ENCODE data around the gene ARSB. TPM values are rescaled to one million over a fixed set of nuclear protein-coding genes. Genes with fewer than 3 reads are reported as not detected.
A peak's percentile ranks its signal among the peaks of the same experiment; 100 is the strongest.

ARSB gene
- total and polyA plus RNA-seq, 2 donors (not counting 1 experiment from before 2014, with no cell fraction given), result 4.6 to 9.8 TPM

- no peak overlapping the region for H3K4me2 ChIP-seq (replicated peaks; ENCODE audit: low read depth, low read length, poor library complexity, severe bottlenecking)
- no peak overlapping the region for H3K9ac ChIP-seq (ENCODE audit: low read length)
- 0% methylated on average over 1 of the region's 1 CpG for WGBS (ENCODE audit: insufficient coverage)
- peaks cover 0 to 17% of the 10 kb centered on the region in 2 experiments for H3K36me3 ChIP-seq (replicated peaks in 1 of 2; ENCODE audit: control extremely low read depth in 1 of 2, control insufficient read depth in 1 of 2, extremely low read depth in 1 of 2, insufficient read depth in 2 of 2, low read length in 1 of 2)
- peaks cover under 1 to 6% of the 10 kb centered on the region in 2 donors for H3K4me1 ChIP-seq (ENCODE audit: control insufficient read depth in 2 of 2, insufficient read depth in 2 of 2, low read length in 2 of 2)
- no peak overlapping the region for H2AFZ ChIP-seq (ENCODE audit: insufficient read depth, low read depth, low read length, poor library complexity, severe bottlenecking)
- H3K27me3 ChIP-seq (replicated peaks in 1 of 4; ENCODE audit: control extremely low read depth in 1 of 4, control insufficient read depth in 3 of 4, insufficient read depth in 4 of 4, low read length in 3 of 4), result no peaks in the 10 kb centered on the region
- H3K27ac ChIP-seq (ENCODE audit: low read length in 2 of 2), result no peak overlapping the region
- DNase-seq, result no peak
- Mint-ChIP-seq H3K9me3 (ENCODE audit: insufficient read depth) (peaks cover 5% of the 10 kb centered on the region), H3K27ac (peak overlapping the region; percentile 67), H3K4me3 (no peak overlapping the region), H3K27me3 (no peaks in the 10 kb centered on the region), H3K4me1 (peaks cover 13% of the 10 kb centered on the region)
- intact Hi-C loops (cut with micrococcal nuclease), result no loop called here
- TF ChIP-seq EZH2 (IDR thresholded peaks at IDR 0.05; ENCODE audit: borderline replicate concordance, insufficient read depth, low read depth, low read length, poor library complexity, severe bottlenecking) (no peak), CTCF (IDR thresholded peaks at IDR 0.05) (no peak)
- ATAC-seq (ENCODE audit: low read depth), result no peak
- ChIA-PET CTCF (interaction anchor here (0.6 kb wide), 1 partner anchor 786 kb away, joined by 3 read pairs; no protein-coding TSS in a partner anchor), POLR2A (no interaction called here)
- H4K20me1 ChIP-seq (ENCODE audit: control insufficient read depth, insufficient read depth, low read length, poor library complexity, severe bottlenecking), result no peaks in the 10 kb centered on the region
- no peak overlapping the region for H3K4me3 ChIP-seq (ENCODE audit: control extremely low read depth in 1 of 5, extremely low read depth in 1 of 5, insufficient read depth in 1 of 5, low read depth in 2 of 5, low read length in 4 of 5)
- no peaks in the 10 kb centered on the region for H3K9me3 ChIP-seq (ENCODE audit: control extremely low read depth in 1 of 3, control insufficient read depth in 2 of 3, insufficient read depth in 1 of 3, low read length in 2 of 3)
- no peaks in the 10 kb centered on the region for H3K79me2 ChIP-seq (ENCODE audit: control insufficient read depth, insufficient read depth, low read length)
Measured at GRCh38 chr5:78782728-78783127, 202.4 kb downstream of the ARSB start.

- ATAC-seq (ENCODE audit: low read depth) (no peak), DNase-seq (no peak)
- H4K20me1 ChIP-seq (ENCODE audit: control insufficient read depth, insufficient read depth, low read length, poor library complexity, severe bottlenecking), result no peaks in the 10 kb centered on the region
- ChIA-PET CTCF (interaction anchor here (0.6 kb wide), 1 partner anchor 785 kb away, joined by 3 read pairs; no protein-coding TSS in a partner anchor), POLR2A (no interaction called here)
- H3K27ac Mint-ChIP-seq, result no peak overlapping the region
- H3K4me2 ChIP-seq (replicated peaks; ENCODE audit: low read depth, low read length, poor library complexity, severe bottlenecking), result no peak overlapping the region
- H3K4me1 ChIP-seq (ENCODE audit: control insufficient read depth in 2 of 2, insufficient read depth in 2 of 2, low read length in 2 of 2), result peaks cover 0 to 6% of the 10 kb centered on the region in 2 donors
- H3K9ac ChIP-seq (ENCODE audit: low read length), result no peak overlapping the region
- no peak for TF ChIP-seq EZH2 (IDR thresholded peaks at IDR 0.05; ENCODE audit: borderline replicate concordance, insufficient read depth, low read depth, low read length, poor library complexity, severe bottlenecking)
- no peak for TF ChIP-seq CTCF (IDR thresholded peaks at IDR 0.05)
- H3K27ac ChIP-seq (ENCODE audit: low read length in 2 of 2), result no peak overlapping the region
- H3K9me3 Mint-ChIP-seq (ENCODE audit: insufficient read depth), result peaks cover 5% of the 10 kb centered on the region
- intact Hi-C loops (cut with micrococcal nuclease), result no loop called here
- 98% methylated on average over 4 of the region's 7 CpGs for WGBS (ENCODE audit: insufficient coverage)
- H3K79me2 ChIP-seq (ENCODE audit: control insufficient read depth, insufficient read depth, low read length), result no peaks in the 10 kb centered on the region
- H3K4me3 Mint-ChIP-seq, result no peak overlapping the region
- H3K36me3 ChIP-seq (replicated peaks in 1 of 2; ENCODE audit: control extremely low read depth in 1 of 2, control insufficient read depth in 1 of 2, extremely low read depth in 1 of 2, insufficient read depth in 2 of 2, low read length in 1 of 2), result peaks cover 0 to 17% of the 10 kb centered on the region in 2 experiments
- H3K27me3 ChIP-seq (replicated peaks in 1 of 4; ENCODE audit: control extremely low read depth in 1 of 4, control insufficient read depth in 3 of 4, insufficient read depth in 4 of 4, low read length in 3 of 4), result no peaks in the 10 kb centered on the region
- H3K4me1 Mint-ChIP-seq, result peaks cover 12% of the 10 kb centered on the region
- no peak overlapping the region for H2AFZ ChIP-seq (ENCODE audit: insufficient read depth, low read depth, low read length, poor library complexity, severe bottlenecking)
- H3K9me3 ChIP-seq (ENCODE audit: control extremely low read depth in 1 of 3, control insufficient read depth in 2 of 3, insufficient read depth in 1 of 3, low read length in 2 of 3), result peaks cover 0 to 1% (median 0%) of the 10 kb centered on the region in 3 donors
- H3K4me3 ChIP-seq (ENCODE audit: control extremely low read depth in 1 of 5, extremely low read depth in 1 of 5, insufficient read depth in 1 of 5, low read depth in 2 of 5, low read length in 4 of 5), result no peak overlapping the region
- H3K27me3 Mint-ChIP-seq, result no peaks in the 10 kb centered on the region
Measured at GRCh38 chr5:78781611-78782286, 203.4 kb downstream of the ARSB start.
